ENCODE measurements around the gene FLVCR2. TPM values are rescaled to one million over a fixed set of nuclear protein-coding genes. Genes with fewer than 3 reads are reported as not detected.
A peak's percentile ranks its signal among the peaks of the same experiment; 100 is the strongest.

Gene FLVCR2
- total RNA-seq, 1 donor from 2014 or later: 3.1 TPM

- H2AFZ ChIP-seq (ENCODE audit: low read depth, low read length): no peak overlapping the region
- H3K27ac ChIP-seq (ENCODE audit: low read depth, low read length): no peak overlapping the region
- H3K36me3 ChIP-seq (ENCODE audit: insufficient read depth, low read length): no peaks in the 10 kb centered on the region
- H3K27me3 ChIP-seq (ENCODE audit: insufficient read depth, low read length): peaks cover 6% of the 10 kb centered on the region
- no peaks in the 10 kb centered on the region for H4K20me1 ChIP-seq (ENCODE audit: insufficient read depth, low read length)
- no peak overlapping the region for H3K4me3 Mint-ChIP-seq (ENCODE audit: unreplicated experiment)
- peaks cover 2% of the 10 kb centered on the region for H3K9me3 Mint-ChIP-seq (ENCODE audit: unreplicated experiment)
- no peak overlapping the region for H3K27ac Mint-ChIP-seq (ENCODE audit: unreplicated experiment)
- H3K9me3 ChIP-seq (ENCODE audit: insufficient read depth, low read depth, low read length): no peaks in the 10 kb centered on the region
- H3K4me2 ChIP-seq (ENCODE audit: low read length): no peak overlapping the region
- FAIRE-seq (no peak), DNase-seq (ENCODE audit: low read depth) (no peak)
- no peak overlapping the region for H3K4me3 ChIP-seq (ENCODE audit: insufficient read depth, low read depth, low read length)
- H3K79me2 ChIP-seq (ENCODE audit: insufficient read depth, low read length): no peaks in the 10 kb centered on the region
- H3K36me3 Mint-ChIP-seq (ENCODE audit: low read depth, unreplicated experiment): no peaks in the 10 kb centered on the region
- H3K4me1 ChIP-seq (ENCODE audit: insufficient read depth, low read length): no peaks in the 10 kb centered on the region
- TF ChIP-seq, protein P1, sequence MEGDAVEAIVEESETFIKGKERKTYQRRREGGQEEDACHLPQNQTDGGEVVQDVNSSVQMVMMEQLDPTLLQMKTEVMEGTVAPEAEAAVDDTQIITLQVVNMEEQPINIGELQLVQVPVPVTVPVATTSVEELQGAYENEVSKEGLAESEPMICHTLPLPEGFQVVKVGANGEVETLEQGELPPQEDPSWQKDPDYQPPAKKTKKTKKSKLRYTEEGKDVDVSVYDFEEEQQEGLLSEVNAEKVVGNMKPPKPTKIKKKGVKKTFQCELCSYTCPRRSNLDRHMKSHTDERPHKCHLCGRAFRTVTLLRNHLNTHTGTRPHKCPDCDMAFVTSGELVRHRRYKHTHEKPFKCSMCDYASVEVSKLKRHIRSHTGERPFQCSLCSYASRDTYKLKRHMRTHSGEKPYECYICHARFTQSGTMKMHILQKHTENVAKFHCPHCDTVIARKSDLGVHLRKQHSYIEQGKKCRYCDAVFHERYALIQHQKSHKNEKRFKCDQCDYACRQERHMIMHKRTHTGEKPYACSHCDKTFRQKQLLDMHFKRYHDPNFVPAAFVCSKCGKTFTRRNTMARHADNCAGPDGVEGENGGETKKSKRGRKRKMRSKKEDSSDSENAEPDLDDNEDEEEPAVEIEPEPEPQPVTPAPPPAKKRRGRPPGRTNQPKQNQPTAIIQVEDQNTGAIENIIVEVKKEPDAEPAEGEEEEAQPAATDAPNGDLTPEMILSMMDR (IDR thresholded peaks at IDR 0.05; ENCODE audit: insufficient read depth, low read depth, low read length): no peak
- TF ChIP-seq EZH2 (IDR thresholded peaks at IDR 0.05; ENCODE audit: insufficient read depth, low read length): no peak
- H3K27me3 Mint-ChIP-seq (ENCODE audit: low read depth, unreplicated experiment): peaks cover 11% of the 10 kb centered on the region
- no peak overlapping the region for H3K9ac ChIP-seq (ENCODE audit: low read length)
- peaks cover 13% of the 10 kb centered on the region for H3K4me1 Mint-ChIP-seq (ENCODE audit: low read depth, unreplicated experiment)
Measured at GRCh38 chr14:75551021-75551420, 27.4 kb upstream of the FLVCR2 start.

- DNase-seq (ENCODE audit: low read depth): no peak
- H3K79me2 ChIP-seq (ENCODE audit: insufficient read depth, low read length): no peaks in the 10 kb centered on the region
- Mint-ChIP-seq H3K4me1 (ENCODE audit: low read depth, unreplicated experiment) (peaks cover 13% of the 10 kb centered on the region), H3K27ac (ENCODE audit: unreplicated experiment) (no peak overlapping the region), H3K27me3 (ENCODE audit: low read depth, unreplicated experiment) (peaks cover 5% of the 10 kb centered on the region), H3K4me3 (ENCODE audit: unreplicated experiment) (no peak overlapping the region), H3K9me3 (ENCODE audit: unreplicated experiment) (peaks cover 5% of the 10 kb centered on the region), H3K36me3 (ENCODE audit: low read depth, unreplicated experiment) (no peaks in the 10 kb centered on the region)
- TF ChIP-seq EZH2 (IDR thresholded peaks at IDR 0.05; ENCODE audit: insufficient read depth, low read length): no peak
- TF ChIP-seq, protein P1 (IDR thresholded peaks at IDR 0.05; ENCODE audit: insufficient read depth, low read depth, low read length): no peak
- H3K27ac ChIP-seq (ENCODE audit: low read depth, low read length): no peak overlapping the region
- H3K4me2 ChIP-seq (ENCODE audit: low read length): no peak overlapping the region
- H3K9ac ChIP-seq (ENCODE audit: low read length): no peak overlapping the region
- H3K27me3 ChIP-seq (ENCODE audit: insufficient read depth, low read length): peaks cover 6% of the 10 kb centered on the region
- no peaks in the 10 kb centered on the region for H3K4me1 ChIP-seq (ENCODE audit: insufficient read depth, low read length)
- H3K36me3 ChIP-seq (ENCODE audit: insufficient read depth, low read length): no peaks in the 10 kb centered on the region
- no peak for FAIRE-seq
- H2AFZ ChIP-seq (ENCODE audit: low read depth, low read length): no peak overlapping the region
- no peaks in the 10 kb centered on the region for H3K9me3 ChIP-seq (ENCODE audit: insufficient read depth, low read depth, low read length)
- H4K20me1 ChIP-seq (ENCODE audit: insufficient read depth, low read length): no peaks in the 10 kb centered on the region
- H3K4me3 ChIP-seq (ENCODE audit: insufficient read depth, low read depth, low read length): no peak overlapping the region
Measured at GRCh38 chr14:75553157-75553556, 25.3 kb upstream of the FLVCR2 start.

GRCh38 chr14:75553761-75554364 is 24.6 kb upstream of the FLVCR2 start:
- Mint-ChIP-seq H3K9me3 (ENCODE audit: unreplicated experiment) (peaks cover 5% of the 10 kb centered on the region), H3K4me1 (ENCODE audit: low read depth, unreplicated experiment) (peaks cover 13% of the 10 kb centered on the region), H3K36me3 (ENCODE audit: low read depth, unreplicated experiment) (no peaks in the 10 kb centered on the region), H3K27ac (ENCODE audit: unreplicated experiment) (no peak overlapping the region), H3K4me3 (ENCODE audit: unreplicated experiment) (peak overlapping the region; percentile 66), H3K27me3 (ENCODE audit: low read depth, unreplicated experiment) (peaks cover 2% of the 10 kb centered on the region)
- Histone ChIP-seq H3K27ac (ENCODE audit: low read depth, low read length) (no peak overlapping the region), H3K9me3 (ENCODE audit: insufficient read depth, low read depth, low read length) (no peaks in the 10 kb centered on the region), H3K4me3 (ENCODE audit: insufficient read depth, low read depth, low read length) (no peak overlapping the region), H2AFZ (ENCODE audit: low read depth, low read length) (no peak overlapping the region), H4K20me1 (ENCODE audit: insufficient read depth, low read length) (no peaks in the 10 kb centered on the region), H3K4me2 (ENCODE audit: low read length) (no peak overlapping the region), H3K4me1 (ENCODE audit: insufficient read depth, low read length) (no peaks in the 10 kb centered on the region), H3K36me3 (ENCODE audit: insufficient read depth, low read length) (no peaks in the 10 kb centered on the region), H3K9ac (ENCODE audit: low read length) (no peak overlapping the region), H3K27me3 (ENCODE audit: insufficient read depth, low read length) (peaks cover 6% of the 10 kb centered on the region), H3K79me2 (ENCODE audit: insufficient read depth, low read length) (no peaks in the 10 kb centered on the region)
- DNase-seq (ENCODE audit: low read depth): no peak
- no peak for FAIRE-seq
- TF ChIP-seq EZH2 (IDR thresholded peaks at IDR 0.05; ENCODE audit: insufficient read depth, low read length): no peak
- TF ChIP-seq, protein P1 (IDR thresholded peaks at IDR 0.05; ENCODE audit: insufficient read depth, low read depth, low read length): no peak
